OCI-LY7 (cell line): ENCODE data around the gene KCNQ1. TPM values are rescaled to one million over a fixed set of nuclear protein-coding genes. Genes with fewer than 3 reads are reported as not detected.

Experiments
- BruUV-seq: library from RNA; stranded (reverse); fragments of 400-500 nt; replicated peaks from 2 replicates; lab custom pipeline; 2021; lab: Mats Ljungman, UMichigan
- CTCF ChIA-PET: fragments of 300-600 bp; sonication (Branson Sonifier 250); formaldehyde crosslinking; loops from one replicate; lab custom pipeline; 2022; ENCODE audit warnings: antibody characterized with exemption; ENCODE audit not compliant: unreplicated experiment; lab: Charles Lee
- POLR2A ChIA-PET: fragments of 300-600 bp; sonication (Branson Sonifier 250); formaldehyde crosslinking; loops from one replicate; lab custom pipeline; 2022; ENCODE audit warnings: antibody characterized with exemption; lab: Charles Lee
- DNase-seq: peaks from one replicate; pipeline ENCODE4 v3.0.0-alpha.2; 2015; ENCODE audit warnings: low spot score
- H2AFZ ChIP-seq: fragments of 200-600 bp; sonication (generic), shearing (Covaris generic); 2 replicates; pipeline ENCODE4 v1.6.1; 2014; ENCODE audit warnings: mild to moderate bottlenecking, antibody characterized with exemption, low read length, moderate library complexity
- H3K27ac ChIP-seq: fragments of 200-600 bp; sonication (generic); 2 replicates; pipeline ENCODE4 v1.5.1; 2014; ENCODE audit warnings: mixed run types, low read depth, mild to moderate bottlenecking, moderate library complexity, low read length, inconsistent platforms; ENCODE audit not compliant: poor library complexity, severe bottlenecking
- H3K36me3 ChIP-seq: fragments of 200-600 bp; sonication (generic); 2 replicates; pipeline ENCODE4 v1.6.1; 2014; ENCODE audit warnings: mild to moderate bottlenecking, antibody characterized with exemption, low read length, moderate library complexity, mixed read lengths; ENCODE audit not compliant: insufficient read depth
- H3K4me1 ChIP-seq: fragments of 200-600 bp; sonication (generic); 2 replicates; pipeline ENCODE4 v1.5.1; 2014; ENCODE audit warnings: mild to moderate bottlenecking, low read length; ENCODE audit not compliant: insufficient read depth, poor library complexity, severe bottlenecking
- H3K4me2 ChIP-seq: fragments of 200-600 bp; sonication (generic); 2 replicates; pipeline ENCODE4 v1.6.1; 2014; ENCODE audit warnings: mild to moderate bottlenecking, low read length
- H3K4me3 ChIP-seq: fragments of 200-600 bp; sonication (generic); 2 replicates; pipeline ENCODE4 v1.5.1; 2014; ENCODE audit warnings: mild to moderate bottlenecking, low read depth, low read length; ENCODE audit not compliant: poor library complexity, severe bottlenecking
- H3K79me2 ChIP-seq: fragments of 200-600 bp; sonication (generic); 2 replicates; pipeline ENCODE4 v1.6.1; 2016; ENCODE audit warnings: low read depth, mild to moderate bottlenecking, low read length, moderate library complexity, mixed read lengths; ENCODE audit not compliant: insufficient read depth
- H3K9me2 ChIP-seq: fragments of 200-600 bp; sonication (generic); 2 replicates; pipeline ENCODE4 v1.6.1; 2016; ENCODE audit warnings: mild to moderate bottlenecking, low read length, mixed read lengths; ENCODE audit not compliant: insufficient read depth
- H3K9me3 ChIP-seq: fragments of 200-600 bp; sonication (generic); 2 replicates; pipeline ENCODE4 v1.6.1; 2014; ENCODE audit warnings: mild to moderate bottlenecking, mixed run types, low read length, mixed read lengths
- H4K20me1 ChIP-seq: fragments of 200-600 bp; sonication (generic); 2 replicates; pipeline ENCODE4 v1.6.1; 2014; ENCODE audit warnings: mild to moderate bottlenecking, antibody characterized with exemption, low read length, moderate library complexity, mixed read lengths; ENCODE audit not compliant: insufficient read depth
- EZH2phosphoT487 ChIP-seq: fragments of 200-600 bp; sonication (generic); IDR thresholded peaks from 2 replicates; pipeline ENCODE4 v1.6.1; 2018; ENCODE audit warnings: low read depth, borderline replicate concordance, mild to moderate bottlenecking, mixed run types, antibody characterized with exemption, low read length, moderate library complexity, mixed read lengths
- intact Hi-C: fragments of 100-400 bp; cut with micrococcal nuclease; formaldehyde crosslinking; loops from one replicate; pipeline ENCODE4 v1.10.0; 2022; ENCODE audit not compliant: unreplicated experiment
- total RNA-seq, 2 experiments: library from RNA; depleted of rRNA in 1 of 2; stranded (reverse); fragments of >200 nt in 1 of 2; shearing (Covaris generic) in 1 of 2; gene quantifications; 2 replicates each; pipeline ENCODE4 v1.2.3, GENCODE V29; 2014 to 2022
- TF ChIP-seq, protein P1 (sequence below): fragments of 200-600 bp; sonication (generic); conservative IDR thresholded peaks from 2 replicates; pipeline ENCODE4 v1.5.1; 2014; ENCODE audit warnings: mild to moderate bottlenecking, antibody characterized with exemption, low read length, moderate library complexity, mixed read lengths

KCNQ1 gene
- total RNA-seq, 2 experiments from 2014 or later = 0.22 to 1.3 TPM

DNA sequence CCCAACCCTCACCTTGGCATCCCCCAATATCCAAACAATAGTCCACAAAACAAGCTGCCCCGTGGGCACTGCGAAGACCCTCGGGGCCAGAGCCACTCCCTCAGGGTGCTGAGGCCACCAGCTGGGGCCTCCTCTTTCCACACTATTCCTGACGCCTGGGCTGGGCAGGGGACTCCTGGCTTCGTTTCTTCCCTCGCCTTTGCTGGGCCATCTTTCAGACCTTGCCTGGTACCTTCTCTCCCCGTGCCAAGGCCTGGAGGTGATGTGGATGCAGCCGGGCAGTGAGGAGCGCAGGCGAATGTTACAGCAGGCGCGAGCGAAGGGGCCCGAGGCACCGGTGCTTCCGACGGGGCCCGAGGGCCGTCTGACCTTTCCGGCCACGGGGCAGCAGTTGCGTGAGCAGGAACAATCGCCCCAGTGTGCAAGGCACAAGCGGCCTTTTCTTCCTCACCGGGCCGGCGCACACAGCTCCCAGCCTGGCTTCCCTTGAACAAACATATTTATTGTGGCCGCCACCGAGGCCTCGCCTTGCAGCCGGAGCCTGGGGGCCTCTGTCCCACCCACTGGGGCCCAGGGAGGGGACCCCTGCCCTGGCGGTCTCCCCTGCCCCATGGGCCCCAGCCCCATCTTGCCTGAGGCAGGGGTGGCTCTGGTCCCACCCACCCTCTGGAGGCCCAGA lies 287.6 kb downstream of the KCNQ1 start:
- Histone ChIP-seq H4K20me1 (no peaks in the 10 kb centered on the region), H3K36me3 (no peaks in the 10 kb centered on the region), H3K9me3 (no peaks in the 10 kb centered on the region), H3K4me3 (no peak overlapping the region), H3K27ac (no peak overlapping the region), H3K4me2 (no peak overlapping the region), H2AFZ (no peak overlapping the region), H3K9me2 (no peaks in the 10 kb centered on the region), H3K79me2 (no peaks in the 10 kb centered on the region), H3K4me1 (no peaks in the 10 kb centered on the region)
- POLR2A ChIA-PET = interaction anchor here (0.6 kb wide), 1 partner anchor 134 kb away, joined by 3 read pairs; no protein-coding TSS in a partner anchor
- BruUV-seq = no TSS peak
- CTCF ChIA-PET = no interaction called here
- DNase-seq = no peak
- TF ChIP-seq EZH2phosphoT487 = no peak
- TF ChIP-seq, protein P1, sequence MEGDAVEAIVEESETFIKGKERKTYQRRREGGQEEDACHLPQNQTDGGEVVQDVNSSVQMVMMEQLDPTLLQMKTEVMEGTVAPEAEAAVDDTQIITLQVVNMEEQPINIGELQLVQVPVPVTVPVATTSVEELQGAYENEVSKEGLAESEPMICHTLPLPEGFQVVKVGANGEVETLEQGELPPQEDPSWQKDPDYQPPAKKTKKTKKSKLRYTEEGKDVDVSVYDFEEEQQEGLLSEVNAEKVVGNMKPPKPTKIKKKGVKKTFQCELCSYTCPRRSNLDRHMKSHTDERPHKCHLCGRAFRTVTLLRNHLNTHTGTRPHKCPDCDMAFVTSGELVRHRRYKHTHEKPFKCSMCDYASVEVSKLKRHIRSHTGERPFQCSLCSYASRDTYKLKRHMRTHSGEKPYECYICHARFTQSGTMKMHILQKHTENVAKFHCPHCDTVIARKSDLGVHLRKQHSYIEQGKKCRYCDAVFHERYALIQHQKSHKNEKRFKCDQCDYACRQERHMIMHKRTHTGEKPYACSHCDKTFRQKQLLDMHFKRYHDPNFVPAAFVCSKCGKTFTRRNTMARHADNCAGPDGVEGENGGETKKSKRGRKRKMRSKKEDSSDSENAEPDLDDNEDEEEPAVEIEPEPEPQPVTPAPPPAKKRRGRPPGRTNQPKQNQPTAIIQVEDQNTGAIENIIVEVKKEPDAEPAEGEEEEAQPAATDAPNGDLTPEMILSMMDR = no peak
- intact Hi-C loops = no loop called here

DNA sequence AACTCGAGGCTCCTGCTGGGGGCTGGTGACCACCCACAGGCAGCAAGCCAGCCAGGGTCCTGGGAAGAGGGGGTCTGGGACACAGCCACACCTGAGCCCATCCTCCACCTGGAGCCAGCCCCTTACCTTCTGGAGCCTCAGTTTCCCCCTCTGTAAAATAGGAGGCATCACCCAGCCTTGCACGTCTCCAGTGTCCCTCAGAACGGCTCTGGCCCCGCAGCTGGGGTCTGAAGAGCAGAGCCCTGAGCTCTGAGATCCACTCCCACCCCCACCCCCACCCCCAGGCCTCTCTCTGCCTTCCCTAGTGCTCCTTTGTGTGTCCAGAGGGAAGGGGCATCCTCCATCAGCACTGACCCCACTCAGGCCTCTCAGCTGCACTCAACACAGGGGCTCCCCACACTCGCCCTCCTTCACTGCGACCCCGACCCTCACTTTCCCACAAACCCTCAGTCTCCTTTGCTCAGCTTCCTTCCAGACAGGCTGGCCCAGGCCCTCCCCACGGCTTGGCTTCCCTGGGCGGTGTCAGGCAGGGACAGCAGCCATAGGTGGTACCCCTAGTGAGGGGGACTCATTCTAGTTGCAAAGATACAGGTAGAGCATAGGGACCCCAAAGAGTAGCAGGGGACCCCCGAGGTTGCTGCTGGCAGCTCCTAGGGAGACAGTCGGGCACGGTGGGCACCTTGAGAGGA lies 288.3 kb downstream of the KCNQ1 start:
- Histone ChIP-seq H3K79me2 (no peaks in the 10 kb centered on the region), H2AFZ (no peak overlapping the region), H3K4me2 (no peak overlapping the region), H3K27ac (no peak overlapping the region), H3K9me2 (no peaks in the 10 kb centered on the region), H3K4me3 (no peak overlapping the region), H3K9me3 (no peaks in the 10 kb centered on the region), H3K4me1 (no peaks in the 10 kb centered on the region), H3K36me3 (no peaks in the 10 kb centered on the region), H4K20me1 (no peaks in the 10 kb centered on the region)
- DNase-seq = no peak
- TF ChIP-seq EZH2phosphoT487 = no peak
- TF ChIP-seq, protein P1 = no peak
- ChIA-PET CTCF (no interaction called here), POLR2A (no interaction called here)
- intact Hi-C loops = no loop called here
- no TSS peak for BruUV-seq
